Activated CD4-positive, CD25-positive, alpha-beta regulatory T cell treated with anti-CD3 and anti-CD28 coated beads, Interleukin-2, amount 50 U/mL, for 72 hours (primary cell): ENCODE measurements around the gene HNRNPDL.
A peak's percentile ranks its signal among the peaks of the same experiment; 100 is the strongest.

Experiments
- DNase-seq: peaks from one replicate; pipeline ENCODE4 v3.0.0; 2021

The HNRNPDL gene

DNA sequence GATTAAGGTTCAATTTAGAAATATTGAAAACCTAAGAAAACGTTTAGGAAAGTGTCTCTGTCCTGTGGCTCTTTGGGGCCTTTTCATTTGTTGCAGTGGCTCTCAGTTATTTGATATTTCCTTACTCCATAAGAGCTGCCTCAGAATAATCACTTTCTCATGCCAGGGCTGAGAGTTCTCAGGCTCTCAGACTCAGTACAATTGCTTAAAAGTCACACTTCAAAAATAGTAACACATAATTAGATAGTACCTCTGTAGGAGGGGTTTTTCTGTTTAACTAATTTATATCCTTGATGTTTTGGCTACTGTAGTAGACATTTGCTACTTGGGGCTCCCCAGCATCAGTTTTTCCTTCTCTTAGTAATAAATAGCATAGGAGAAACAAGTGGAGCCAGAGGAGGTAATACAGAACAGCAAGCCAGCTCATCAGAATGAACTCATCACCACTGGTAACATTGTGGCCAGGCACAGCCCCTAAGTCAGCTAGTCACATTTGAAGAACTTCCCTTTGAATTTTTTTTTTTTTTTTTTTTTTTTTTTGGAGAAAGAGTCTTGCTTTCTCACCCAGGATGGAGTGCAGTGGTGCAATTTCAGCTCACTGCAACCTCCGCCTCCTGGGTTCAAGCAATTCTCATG lies 48.5 kb downstream of the HNRNPDL start:
- no peak for DNase-seq

DNA sequence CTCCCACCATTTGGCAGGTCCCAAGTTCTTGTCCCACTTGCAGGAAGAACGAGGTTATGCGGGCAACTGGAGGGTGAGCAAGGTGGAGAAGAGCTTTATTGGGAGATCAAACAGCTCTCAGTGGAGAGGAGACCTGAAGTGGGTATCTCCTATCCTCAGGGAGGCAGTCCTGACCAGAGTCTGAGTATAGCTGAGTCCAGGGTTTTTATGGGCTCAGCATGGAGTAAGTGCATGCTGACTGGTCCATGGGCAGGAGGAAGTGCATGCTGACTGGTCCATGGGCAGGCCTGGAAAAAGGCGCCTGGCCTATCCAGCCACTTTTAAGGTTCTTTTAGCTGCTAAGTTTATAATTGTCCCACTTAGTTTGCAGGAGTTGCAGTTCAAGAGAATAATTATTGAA lies 49.0 kb downstream of the HNRNPDL start:
- DNase-seq: no peak

DNA sequence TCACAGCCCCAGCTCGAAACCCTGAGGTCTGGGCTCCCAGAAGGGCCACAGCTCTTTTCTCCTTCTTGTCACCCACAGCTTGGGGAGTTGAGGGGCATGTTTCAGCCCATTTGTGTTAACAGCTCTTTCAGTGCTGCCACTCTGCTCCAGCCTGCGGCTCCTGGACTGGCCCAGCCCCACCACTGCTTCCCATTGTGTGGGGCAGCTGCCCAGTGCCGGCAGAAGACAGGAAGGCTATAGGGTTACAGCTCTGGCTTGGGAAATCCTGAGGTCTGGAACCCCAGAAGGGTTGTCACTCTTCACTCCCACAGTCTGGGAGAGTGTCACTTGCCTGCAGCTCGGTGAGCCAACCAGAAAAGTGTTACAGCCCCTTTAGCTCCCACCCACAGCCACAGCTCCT lies 49.4 kb downstream of the HNRNPDL start:
- DNase-seq: no peak

- DNase-seq: no peak
Measured at GRCh38 chr4:82380344-82380743, 49.9 kb downstream of the HNRNPDL start.

DNA sequence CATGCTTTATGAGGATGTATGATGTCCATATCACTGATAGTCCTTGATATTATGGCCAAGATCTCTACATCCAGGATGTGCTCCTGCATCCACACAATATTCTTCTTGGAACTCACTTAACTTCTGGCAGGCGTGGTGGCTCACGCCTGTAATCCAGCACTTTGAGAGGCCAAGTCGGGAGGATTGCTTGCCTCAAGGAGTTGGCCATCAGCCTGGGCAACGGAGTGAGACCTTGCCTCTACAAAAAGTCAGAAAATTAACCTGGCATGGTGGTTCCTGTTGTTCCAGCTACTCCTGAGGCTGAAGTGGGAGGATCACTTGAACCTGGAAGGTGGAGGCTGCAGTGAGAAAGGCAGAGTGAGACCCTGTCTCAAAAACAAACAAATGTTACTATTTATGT lies 54.2 kb downstream of the HNRNPDL start:
- DNase-seq: no peak

GRCh38 chr4:82373816-82374625 lies 56.2 kb downstream of the HNRNPDL start, which contains the start of gene HNRNPD:
Gene HNRNPD (minus strand): TSS chr4:82373991. CDS start chr4:82373678, 313 bp downstream.
- peak; percentile 84 for DNase-seq

GRCh38 chr4:82373486-82373815 lies 56.8 kb downstream of the HNRNPDL start:
- no peak for DNase-seq
